K562 (cell line): ENCODE measurements around the gene ZNF213. TPM values are rescaled to one million over a fixed set of nuclear protein-coding genes. Genes with fewer than 3 reads are reported as not detected.

Source experiments
- BCOR ChIP-seq: fragments of 450-650 bp; IDR thresholded peaks from 2 replicates; pipeline ENCODE4 v1.6.1; 2016
- CHAMP1 ChIP-seq: fragments of 450-650 bp; IDR thresholded peaks from 2 replicates; pipeline ENCODE4 v1.6.1; 2016; ENCODE audit warnings: mild to moderate bottlenecking
- CTBP1 ChIP-seq: fragments of 450-650 bp; IDR thresholded peaks from 2 replicates; pipeline ENCODE4 v1.6.1; 2016; ENCODE audit warnings: borderline replicate concordance
- CUX1 ChIP-seq: fragments of 200-800 bp; sonication (Bioruptor generic); IDR thresholded peaks from 2 replicates; pipeline ENCODE4 v1.6.1; 2016; ENCODE audit warnings: missing genetic modification characterization, missing compliant biosample characterization
- HMBOX1 ChIP-seq: sonication (generic); IDR thresholded peaks from 2 replicates; pipeline ENCODE4 v1.6.1; 2016
- MCM7 ChIP-seq, 2 experiments: fragments of 450-650 bp; IDR thresholded peaks; 2 replicates each; pipeline ENCODE4 v1.6.1; 2016 to 2018
- MLLT1 ChIP-seq, 2 experiments: fragments of 450-650 bp; IDR thresholded peaks; 2 replicates each; pipeline ENCODE4 v1.6.1; 2016
- NFYB ChIP-seq: IDR thresholded peaks from 2 replicates; pipeline ENCODE4 v1.6.1; 2011; ENCODE audit warnings: mild to moderate bottlenecking, moderate library complexity; ENCODE audit not compliant: insufficient read length; ENCODE audit errors: extremely low read depth
- TBL1XR1 ChIP-seq, 2 experiments: IDR thresholded peaks; 2 replicates each; pipeline ENCODE4 v1.6.1; 2012; ENCODE audit warnings: improper control_type of control experiment in 2 of 2, low read length in 2 of 2, mild to moderate bottlenecking in 1 of 2
- ZBTB49 ChIP-seq: sonication (generic); formaldehyde crosslinking; IDR thresholded peaks from 2 replicates; pipeline ENCODE4 v1.8.0; 2022; ENCODE audit warnings: missing genetic modification reagents, mild to moderate bottlenecking, borderline replicate concordance
- ZBTB7A ChIP-seq: IDR thresholded peaks from 2 replicates; pipeline ENCODE4 v1.6.1; 2011; ENCODE audit warnings: low read depth, mild to moderate bottlenecking, low read length, moderate library complexity, borderline replicate concordance; ENCODE audit not compliant: control insufficient read depth
- ZNF239 ChIP-seq: fragments of 250-450 bp; sonication (Bioruptor Pico); IDR thresholded peaks from 2 replicates; pipeline ENCODE4 v1.4.0; 2020; ENCODE audit warnings: mild to moderate bottlenecking
- ZNF274 ChIP-seq: IDR thresholded peaks from 2 replicates; pipeline ENCODE4 v1.6.1; 2011; ENCODE audit warnings: low read depth, mild to moderate bottlenecking, low read length, moderate library complexity, borderline replicate concordance
- ZNF384 ChIP-seq: IDR thresholded peaks from 2 replicates; pipeline ENCODE4 v1.6.1; 2012; ENCODE audit warnings: low read depth, low read length, improper control_type of control experiment
- polyA plus RNA-seq, 8 experiments: library from polyadenylated mRNA; depleted of rRNA in 4 of 8; stranded (reverse) in 5 of 8; unstranded in 3 of 8; fragments of >200 nt; fragmentation: Nextera tagmentation in 2 of 8; fragmentation: Illumina TruSeq in 1 of 8; extraction: Ambion mirVana in 2 of 8; extraction: Trizol in 1 of 8; gene quantifications; 2 replicates each; pipeline versions ENCODE4 v1.2.1 to v1.2.3, GENCODE V29; 2011 to 2014; ENCODE audit warnings: inconsistent platforms in 1 of 8, missing spikeins in 1 of 8
- total RNA-seq, 7 experiments: library from RNA; depleted of rRNA in 6 of 7; stranded (reverse); fragments of >200 nt in 6 of 7; fragmentation: Illumina TruSeq in 2 of 7; extraction: Trizol in 2 of 7; gene quantifications; 2 replicates each; pipeline versions ENCODE4 v1.2.1 to v1.2.3, GENCODE V29; 2011 to 2021; ENCODE audit warnings: low replicate concordance in 1 of 7

Gene ZNF213
- total and polyA plus RNA-seq, 9 of the 15 experiments (the other 6 are each of a cell fraction or from before 2014, with no cell fraction given) = 0.49 to 10.0 (median 1.8) TPM

GRCh38 chr16:3187798-3188674, 53.2 kb downstream of the ZNF213 start, which contains the start of gene OR1F1 (continued):
- TF ChIP-seq HMBOX1 (peak; percentile 82), MLLT1 (IDR thresholded peaks at IDR 0.05) (peak in 1 of 2 experiments; percentile 57; a peak in 2 of 4 replicates), NFYB (no peak), CUX1 (CRISPR knock-in tag) (no peak), CHAMP1 (0 out of 2 replicates have a peak, but pooled peaks have one; percentile 60), ZNF274 (no peak), ZBTB7A (peak; percentile 31; the same call in 1 of the 2 replicates), MCM7 (IDR thresholded peaks at IDR 0.05) (no peak), ZBTB49 (no peak), TBL1XR1 (IDR thresholded peaks at IDR 0.05; ENCODE audit: low read length in 2 of 2) (no peak), BCOR (peak; percentile 83), ZNF239 (CRISPR knock-in tag) (no peak), CTBP1 (no peak), ZNF384 (peak; percentile 94)
